Neural cell (in vitro differentiated cells): ENCODE data around the gene RFTN1. TPM values are rescaled to one million over a fixed set of nuclear protein-coding genes. Genes with fewer than 3 reads are reported as not detected.
A peak's percentile ranks its signal among the peaks of the same experiment; 100 is the strongest.

Experiments used
- H2AFZ ChIP-seq: fragments of 200-600, 300-800 bp; sonication (generic), shearing (Covaris generic); 2 replicates; pipeline ENCODE4 v1.6.0; 2014; ENCODE audit warnings: low read depth, mild to moderate bottlenecking, antibody characterized with exemption, low read length, moderate library complexity
- H3F3A ChIP-seq: fragments of 200-600 bp; shearing (Covaris generic); 2 replicates; pipeline ENCODE4 v1.6.1; 2016; ENCODE audit warnings: mild to moderate bottlenecking, moderate library complexity, mixed read lengths, antibody characterized with exemption, low read length; ENCODE audit not compliant: insufficient read depth, poor library complexity, severe bottlenecking
- H3K27ac ChIP-seq: fragments of 200-600, 300-800 bp; sonication (generic), shearing (Covaris generic); 2 replicates; pipeline ENCODE4 v1.5.1; 2014; ENCODE audit warnings: mild to moderate bottlenecking, low read length, moderate library complexity
- H3K27me3 ChIP-seq: fragments of 300-800, 200-600 bp; sonication (generic), shearing (Covaris generic); 2 replicates; pipeline ENCODE4 v1.6.0; 2014; ENCODE audit warnings: mild to moderate bottlenecking, low read depth, low read length, moderate library complexity; ENCODE audit not compliant: insufficient read depth
- H3K36me3 ChIP-seq: fragments of 300-800, 200-600 bp; sonication (generic), shearing (Covaris generic); 2 replicates; pipeline ENCODE4 v1.5.1; 2014; ENCODE audit warnings: mild to moderate bottlenecking, antibody characterized with exemption, low read length, moderate library complexity; ENCODE audit not compliant: insufficient read depth
- H3K4me2 ChIP-seq: fragments of 300-800, 200-600 bp; sonication (generic), shearing (Covaris generic); 2 replicates; pipeline ENCODE4 v1.6.0; 2014; ENCODE audit warnings: mild to moderate bottlenecking, low read length
- H3K4me3 ChIP-seq: fragments of 300-800, 200-600 bp; sonication (generic), shearing (Covaris generic); 2 replicates; pipeline ENCODE4 v1.5.1; 2014; ENCODE audit warnings: mild to moderate bottlenecking, low read length, moderate library complexity
- H3K79me2 ChIP-seq: fragments of 200-600 bp; shearing (Covaris generic); replicated peaks from 2 replicates; pipeline ENCODE4 v1.6.0; 2014; ENCODE audit warnings: mild to moderate bottlenecking, low read length, moderate library complexity; ENCODE audit not compliant: insufficient read depth
- H3K9ac ChIP-seq: fragments of 300-800, 200-600 bp; sonication (generic), shearing (Covaris generic); 2 replicates; pipeline ENCODE4 v1.6.1; 2016; ENCODE audit warnings: mild to moderate bottlenecking, low read length, mixed read lengths
- H3K9me2 ChIP-seq: fragments of 200-600 bp; shearing (Covaris generic); 2 replicates; pipeline ENCODE4 v1.6.1; 2016; ENCODE audit warnings: mild to moderate bottlenecking, low read length, mixed read lengths; ENCODE audit not compliant: insufficient read depth
- H3K9me3 ChIP-seq: fragments of 200-600, 300-800 bp; sonication (generic), shearing (Covaris generic); 2 replicates; pipeline ENCODE4 v1.6.1; 2016; ENCODE audit warnings: mild to moderate bottlenecking, mixed run types, low read length, moderate library complexity, mixed read lengths
- H4K20me1 ChIP-seq: fragments of 200-600 bp; shearing (Covaris generic); 2 replicates; pipeline ENCODE4 v1.6.1; 2016; ENCODE audit warnings: mild to moderate bottlenecking, mixed run types; ENCODE audit not compliant: insufficient read depth
- CTCF ChIP-seq: fragments of 450-650 bp; IDR thresholded peaks from 2 replicates; pipeline ENCODE4 v1.5.1; 2014; ENCODE audit warnings: antibody characterized with exemption, mild to moderate bottlenecking, moderate library complexity; ENCODE audit not compliant: poor library complexity, severe bottlenecking
- EP300 ChIP-seq: fragments of 450-650 bp; conservative IDR thresholded peaks from 2 replicates; pipeline ENCODE4 v1.6.1; 2014; ENCODE audit warnings: antibody characterized with exemption, mild to moderate bottlenecking, moderate library complexity; ENCODE audit not compliant: poor library complexity, severe bottlenecking
- EZH2 ChIP-seq: fragments of 200-600, 300-800 bp; shearing (Covaris generic), sonication (generic); IDR thresholded peaks from 2 replicates; pipeline ENCODE4 v1.6.1; 2014; ENCODE audit warnings: antibody characterized with exemption, low read length, borderline replicate concordance, mild to moderate bottlenecking; ENCODE audit not compliant: insufficient read depth, poor library complexity, severe bottlenecking
- MXI1 ChIP-seq: fragments of 450-650 bp; conservative IDR thresholded peaks from 2 replicates; pipeline ENCODE4 v1.6.1; 2014; ENCODE audit warnings: antibody characterized with exemption, mild to moderate bottlenecking; ENCODE audit not compliant: poor library complexity, severe bottlenecking
- POLR2AphosphoS5 ChIP-seq: IDR thresholded peaks from 2 replicates; pipeline ENCODE4 v1.6.1; 2012
- RAD21 ChIP-seq: fragments of 450-650 bp; conservative IDR thresholded peaks from 2 replicates; pipeline ENCODE4 v1.6.1; 2014; ENCODE audit warnings: antibody characterized with exemption, mild to moderate bottlenecking, moderate library complexity
- REST ChIP-seq: IDR thresholded peaks from 2 replicates; pipeline ENCODE4 v1.6.1; 2012; ENCODE audit warnings: borderline replicate concordance
- SMC3 ChIP-seq: fragments of 450-650 bp; conservative IDR thresholded peaks from 2 replicates; pipeline ENCODE4 v1.6.1; 2014; ENCODE audit warnings: antibody characterized with exemption, mild to moderate bottlenecking, moderate library complexity; ENCODE audit not compliant: poor library complexity
- TAF1 ChIP-seq: IDR thresholded peaks from 2 replicates; pipeline ENCODE4 v1.6.1; 2012; ENCODE audit warnings: low read depth
- polyA plus RNA-seq: library from polyadenylated mRNA; depleted of rRNA; stranded (reverse); fragments of >200 nt; gene quantifications from 2 replicates; pipeline ENCODE4 v1.2.3, GENCODE V29; 2014

RFTN1 gene
- polyA plus RNA-seq, 1 donor from 2014 or later, result 36.8 TPM

GRCh38 chr3:16426029-16426400, 87.5 kb downstream of the RFTN1 start:
- TF ChIP-seq MXI1 (peak; percentile 30), EZH2 (no peak), POLR2AphosphoS5 (peak; percentile 37), EP300 (no peak), SMC3 (no peak), RAD21 (no peak), TAF1 (no peak), CTCF (no peak), REST (no peak)
- Histone ChIP-seq H3K9me2 (no peaks in the 10 kb centered on the region), H4K20me1 (no peaks in the 10 kb centered on the region), H3K4me3 (peak overlapping the region; percentile 30), H2AFZ (no peak overlapping the region), H3K27me3 (no peaks in the 10 kb centered on the region), H3K36me3 (no peaks in the 10 kb centered on the region), H3K79me2 (no peaks in the 10 kb centered on the region), H3K4me2 (no peak overlapping the region), H3K9me3 (no peaks in the 10 kb centered on the region), H3F3A (no peaks in the 10 kb centered on the region), H3K27ac (peak overlapping the region; percentile 54), H3K9ac (no peak overlapping the region)

GRCh38 chr3:16425398-16426028, 88.0 kb downstream of the RFTN1 start:
- TF ChIP-seq RAD21 (no peak), TAF1 (no peak), POLR2AphosphoS5 (no peak), EP300 (no peak), REST (no peak), SMC3 (no peak), EZH2 (no peak)
- Histone ChIP-seq H3K36me3 (no peaks in the 10 kb centered on the region), H3K4me2 (no peak overlapping the region), H3K27me3 (no peaks in the 10 kb centered on the region), H3K4me3 (peak overlapping the region; percentile 30), H3K27ac (peak overlapping the region; percentile 54), H3K9ac (peak overlapping the region; percentile 9), H3K9me2 (no peaks in the 10 kb centered on the region), H2AFZ (no peak overlapping the region), H3K9me3 (no peaks in the 10 kb centered on the region), H3F3A (no peaks in the 10 kb centered on the region), H3K79me2 (no peaks in the 10 kb centered on the region), H4K20me1 (no peaks in the 10 kb centered on the region)
